ENCODE measurements around the gene DAPK1.

DAPK1 gene

DNA sequence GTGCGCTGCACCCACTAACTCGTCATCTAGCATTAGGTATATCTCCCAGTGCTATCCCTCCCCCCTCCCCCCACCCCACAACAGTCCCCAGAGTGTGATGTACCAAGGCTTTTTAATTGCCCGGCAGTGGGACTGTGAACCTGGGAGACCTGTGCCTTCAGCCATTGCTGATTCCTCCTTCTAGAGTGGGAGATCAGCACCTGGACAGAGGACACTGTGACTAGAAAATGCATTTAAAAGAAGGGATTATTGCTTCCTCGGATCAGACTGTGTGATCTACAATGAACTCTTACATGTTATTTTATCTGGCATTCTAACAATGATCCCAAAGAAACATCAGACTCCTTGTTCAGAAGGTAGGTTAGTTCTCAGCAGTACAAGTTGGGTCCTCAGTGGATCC lies 254.2 kb downstream of the DAPK1 start:
- no peak for DNase-seq (ENCODE audit: extremely low read depth, low read depth)
- H3K4me3 ChIP-seq (replicated peaks; ENCODE audit: low read depth, low read length): no peak overlapping the region
- TF ChIP-seq, protein P1, sequence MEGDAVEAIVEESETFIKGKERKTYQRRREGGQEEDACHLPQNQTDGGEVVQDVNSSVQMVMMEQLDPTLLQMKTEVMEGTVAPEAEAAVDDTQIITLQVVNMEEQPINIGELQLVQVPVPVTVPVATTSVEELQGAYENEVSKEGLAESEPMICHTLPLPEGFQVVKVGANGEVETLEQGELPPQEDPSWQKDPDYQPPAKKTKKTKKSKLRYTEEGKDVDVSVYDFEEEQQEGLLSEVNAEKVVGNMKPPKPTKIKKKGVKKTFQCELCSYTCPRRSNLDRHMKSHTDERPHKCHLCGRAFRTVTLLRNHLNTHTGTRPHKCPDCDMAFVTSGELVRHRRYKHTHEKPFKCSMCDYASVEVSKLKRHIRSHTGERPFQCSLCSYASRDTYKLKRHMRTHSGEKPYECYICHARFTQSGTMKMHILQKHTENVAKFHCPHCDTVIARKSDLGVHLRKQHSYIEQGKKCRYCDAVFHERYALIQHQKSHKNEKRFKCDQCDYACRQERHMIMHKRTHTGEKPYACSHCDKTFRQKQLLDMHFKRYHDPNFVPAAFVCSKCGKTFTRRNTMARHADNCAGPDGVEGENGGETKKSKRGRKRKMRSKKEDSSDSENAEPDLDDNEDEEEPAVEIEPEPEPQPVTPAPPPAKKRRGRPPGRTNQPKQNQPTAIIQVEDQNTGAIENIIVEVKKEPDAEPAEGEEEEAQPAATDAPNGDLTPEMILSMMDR (IDR thresholded peaks at IDR 0.05; ENCODE audit: low read depth, low read length, missing control alignments): no peak

DNA sequence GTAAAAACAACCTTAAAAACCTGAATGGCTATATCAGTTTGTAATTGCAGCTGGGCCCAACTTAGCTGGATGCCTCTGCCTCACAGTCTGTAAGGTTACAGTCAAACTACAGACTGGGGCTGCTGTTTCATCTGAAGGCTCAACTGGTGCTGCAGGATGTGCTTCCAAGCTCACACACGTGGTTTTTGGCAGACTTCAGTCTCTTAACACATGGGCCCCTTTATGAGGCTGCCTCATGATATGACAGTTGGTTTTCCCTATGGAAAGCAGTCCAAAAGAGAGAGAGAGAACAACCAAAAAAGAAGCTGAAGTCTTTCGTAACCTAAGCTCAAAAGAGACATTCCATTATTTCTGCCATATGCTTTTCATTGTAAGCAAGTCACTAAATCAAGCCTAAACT lies 255.6 kb downstream of the DAPK1 start:
- no peak for DNase-seq (ENCODE audit: extremely low read depth, low read depth)
- H3K4me3 ChIP-seq (replicated peaks; ENCODE audit: low read depth, low read length): no peak overlapping the region
- TF ChIP-seq, protein P1 (IDR thresholded peaks at IDR 0.05; ENCODE audit: low read depth, low read length, missing control alignments): no peak

All from HFF-Myc (cell line).